OCI-LY7 (cell line): ENCODE measurements around the gene RPA1. TPM values are rescaled to one million over a fixed set of nuclear protein-coding genes. Genes with fewer than 3 reads are reported as not detected.

ENCODE experiments used
- BruUV-seq: library from RNA; stranded (reverse); fragments of 400-500 nt; replicated peaks from 2 replicates; lab custom pipeline; 2021; lab: Mats Ljungman, UMichigan
- CTCF ChIA-PET: fragments of 300-600 bp; sonication (Branson Sonifier 250); formaldehyde crosslinking; loops from one replicate; lab custom pipeline; 2022; ENCODE audit warnings: antibody characterized with exemption; ENCODE audit not compliant: unreplicated experiment; lab: Charles Lee
- POLR2A ChIA-PET: fragments of 300-600 bp; sonication (Branson Sonifier 250); formaldehyde crosslinking; loops from one replicate; lab custom pipeline; 2022; ENCODE audit warnings: antibody characterized with exemption; lab: Charles Lee
- DNase-seq: peaks from one replicate; pipeline ENCODE4 v3.0.0-alpha.2; 2015; ENCODE audit warnings: low spot score
- H2AFZ ChIP-seq: fragments of 200-600 bp; sonication (generic), shearing (Covaris generic); 2 replicates; pipeline ENCODE4 v1.6.1; 2014; ENCODE audit warnings: mild to moderate bottlenecking, antibody characterized with exemption, low read length, moderate library complexity
- H3K27ac ChIP-seq: fragments of 200-600 bp; sonication (generic); 2 replicates; pipeline ENCODE4 v1.5.1; 2014; ENCODE audit warnings: mixed run types, low read depth, mild to moderate bottlenecking, moderate library complexity, low read length, inconsistent platforms; ENCODE audit not compliant: poor library complexity, severe bottlenecking
- H3K36me3 ChIP-seq: fragments of 200-600 bp; sonication (generic); 2 replicates; pipeline ENCODE4 v1.6.1; 2014; ENCODE audit warnings: mild to moderate bottlenecking, antibody characterized with exemption, low read length, moderate library complexity, mixed read lengths; ENCODE audit not compliant: insufficient read depth
- H3K4me1 ChIP-seq: fragments of 200-600 bp; sonication (generic); 2 replicates; pipeline ENCODE4 v1.5.1; 2014; ENCODE audit warnings: mild to moderate bottlenecking, low read length; ENCODE audit not compliant: insufficient read depth, poor library complexity, severe bottlenecking
- H3K4me2 ChIP-seq: fragments of 200-600 bp; sonication (generic); 2 replicates; pipeline ENCODE4 v1.6.1; 2014; ENCODE audit warnings: mild to moderate bottlenecking, low read length
- H3K4me3 ChIP-seq: fragments of 200-600 bp; sonication (generic); 2 replicates; pipeline ENCODE4 v1.5.1; 2014; ENCODE audit warnings: mild to moderate bottlenecking, low read depth, low read length; ENCODE audit not compliant: poor library complexity, severe bottlenecking
- H3K79me2 ChIP-seq: fragments of 200-600 bp; sonication (generic); 2 replicates; pipeline ENCODE4 v1.6.1; 2016; ENCODE audit warnings: low read depth, mild to moderate bottlenecking, low read length, moderate library complexity, mixed read lengths; ENCODE audit not compliant: insufficient read depth
- H3K9me2 ChIP-seq: fragments of 200-600 bp; sonication (generic); 2 replicates; pipeline ENCODE4 v1.6.1; 2016; ENCODE audit warnings: mild to moderate bottlenecking, low read length, mixed read lengths; ENCODE audit not compliant: insufficient read depth
- H3K9me3 ChIP-seq: fragments of 200-600 bp; sonication (generic); 2 replicates; pipeline ENCODE4 v1.6.1; 2014; ENCODE audit warnings: mild to moderate bottlenecking, mixed run types, low read length, mixed read lengths
- H4K20me1 ChIP-seq: fragments of 200-600 bp; sonication (generic); 2 replicates; pipeline ENCODE4 v1.6.1; 2014; ENCODE audit warnings: mild to moderate bottlenecking, antibody characterized with exemption, low read length, moderate library complexity, mixed read lengths; ENCODE audit not compliant: insufficient read depth
- EZH2phosphoT487 ChIP-seq: fragments of 200-600 bp; sonication (generic); IDR thresholded peaks from 2 replicates; pipeline ENCODE4 v1.6.1; 2018; ENCODE audit warnings: low read depth, borderline replicate concordance, mild to moderate bottlenecking, mixed run types, antibody characterized with exemption, low read length, moderate library complexity, mixed read lengths
- intact Hi-C: fragments of 100-400 bp; cut with micrococcal nuclease; formaldehyde crosslinking; loops from one replicate; pipeline ENCODE4 v1.10.0; 2022; ENCODE audit not compliant: unreplicated experiment
- total RNA-seq, 2 experiments: library from RNA; depleted of rRNA in 1 of 2; stranded (reverse); fragments of >200 nt in 1 of 2; shearing (Covaris generic) in 1 of 2; gene quantifications; 2 replicates each; pipeline ENCODE4 v1.2.3, GENCODE V29; 2014 to 2022
- TF ChIP-seq, protein P1 (sequence below): fragments of 200-600 bp; sonication (generic); conservative IDR thresholded peaks from 2 replicates; pipeline ENCODE4 v1.5.1; 2014; ENCODE audit warnings: mild to moderate bottlenecking, antibody characterized with exemption, low read length, moderate library complexity, mixed read lengths

Gene RPA1
- total RNA-seq, 2 experiments from 2014 or later: 55.5 to 184 TPM

DNA sequence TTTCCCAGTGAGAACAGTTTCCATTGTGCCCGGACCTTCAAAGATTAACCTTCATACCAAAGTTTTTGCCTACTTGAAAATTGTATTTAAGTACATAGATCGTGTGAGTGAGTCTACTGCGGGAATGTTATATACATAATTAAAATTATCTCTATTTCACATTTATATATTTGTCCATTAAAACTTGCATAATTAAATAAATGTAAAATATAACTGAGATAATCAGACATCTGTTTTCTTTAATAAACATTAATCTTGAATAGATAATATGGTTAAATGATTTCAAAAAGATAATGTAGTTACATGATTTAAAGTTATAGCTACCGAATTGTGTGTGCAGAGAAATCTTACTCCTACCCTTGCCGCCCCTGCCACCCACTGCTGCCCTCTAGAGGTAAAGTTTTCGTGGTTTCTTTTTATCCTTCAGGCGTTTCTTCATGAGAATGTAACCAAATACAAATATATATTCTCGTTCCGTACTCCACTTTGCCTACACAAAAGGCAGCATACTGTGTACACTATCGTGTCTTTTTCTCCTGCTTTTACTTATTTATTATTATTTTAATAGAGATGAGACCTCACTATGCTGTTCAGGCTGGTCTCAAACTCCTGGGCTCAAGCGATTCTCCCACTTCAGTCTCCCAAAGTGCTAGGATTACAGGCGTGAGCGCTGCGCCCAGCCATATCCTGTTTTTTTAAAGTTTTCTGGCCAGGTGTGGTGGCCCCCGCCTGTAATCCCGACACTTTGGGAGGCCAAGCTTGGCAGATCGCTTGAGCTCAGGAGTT is 35.6 kb downstream of the RPA1 start:
- ChIA-PET POLR2A (no interaction called here), CTCF (interaction anchor here (1.1 kb wide), 1 partner anchor 149 kb away, joined by 4 read pairs; no protein-coding TSS in a partner anchor)
- no peaks in the 10 kb centered on the region for H3K9me3 ChIP-seq
- H3K79me2 ChIP-seq: no peaks in the 10 kb centered on the region
- no peak overlapping the region for H2AFZ ChIP-seq
- H3K4me2 ChIP-seq: no peak overlapping the region
- H3K4me1 ChIP-seq: no peaks in the 10 kb centered on the region
- no peak overlapping the region for H3K4me3 ChIP-seq
- no TSS peak for BruUV-seq
- no peak overlapping the region for H3K27ac ChIP-seq
- no peaks in the 10 kb centered on the region for H3K9me2 ChIP-seq
- intact Hi-C loops: loop anchor here (2.0 kb wide), 1 partner anchor 145 kb away; no protein-coding TSS in a partner anchor
- H4K20me1 ChIP-seq: no peaks in the 10 kb centered on the region
- DNase-seq: peak; percentile 56
- peaks cover 38% of the 10 kb centered on the region; the same call in 1 of the 2 replicates for H3K36me3 ChIP-seq
- TF ChIP-seq, protein P1, sequence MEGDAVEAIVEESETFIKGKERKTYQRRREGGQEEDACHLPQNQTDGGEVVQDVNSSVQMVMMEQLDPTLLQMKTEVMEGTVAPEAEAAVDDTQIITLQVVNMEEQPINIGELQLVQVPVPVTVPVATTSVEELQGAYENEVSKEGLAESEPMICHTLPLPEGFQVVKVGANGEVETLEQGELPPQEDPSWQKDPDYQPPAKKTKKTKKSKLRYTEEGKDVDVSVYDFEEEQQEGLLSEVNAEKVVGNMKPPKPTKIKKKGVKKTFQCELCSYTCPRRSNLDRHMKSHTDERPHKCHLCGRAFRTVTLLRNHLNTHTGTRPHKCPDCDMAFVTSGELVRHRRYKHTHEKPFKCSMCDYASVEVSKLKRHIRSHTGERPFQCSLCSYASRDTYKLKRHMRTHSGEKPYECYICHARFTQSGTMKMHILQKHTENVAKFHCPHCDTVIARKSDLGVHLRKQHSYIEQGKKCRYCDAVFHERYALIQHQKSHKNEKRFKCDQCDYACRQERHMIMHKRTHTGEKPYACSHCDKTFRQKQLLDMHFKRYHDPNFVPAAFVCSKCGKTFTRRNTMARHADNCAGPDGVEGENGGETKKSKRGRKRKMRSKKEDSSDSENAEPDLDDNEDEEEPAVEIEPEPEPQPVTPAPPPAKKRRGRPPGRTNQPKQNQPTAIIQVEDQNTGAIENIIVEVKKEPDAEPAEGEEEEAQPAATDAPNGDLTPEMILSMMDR: peak; percentile 89
- TF ChIP-seq EZH2phosphoT487: no peak

DNA sequence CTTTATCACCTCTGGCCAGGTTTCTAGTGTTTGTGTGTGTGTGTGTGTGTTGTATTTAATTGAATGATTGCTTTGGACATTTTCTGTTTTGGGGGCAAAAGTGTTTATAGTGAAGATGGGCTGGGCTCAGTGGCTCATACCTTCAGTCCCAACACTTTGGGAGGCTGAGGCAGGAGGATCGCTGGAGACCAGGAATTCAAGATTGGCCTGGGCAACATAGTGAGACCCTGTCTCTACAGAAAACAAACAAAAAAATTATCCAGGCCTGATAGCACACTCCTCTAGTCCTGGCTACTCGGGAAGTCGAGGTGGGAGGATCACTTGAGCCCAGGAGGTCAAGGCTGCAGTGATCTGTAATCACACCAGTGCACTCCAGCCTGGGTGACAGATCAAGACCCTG is 37.5 kb downstream of the RPA1 start:
- CTCF ChIA-PET: no interaction called here
- TF ChIP-seq, protein P1: no peak
- no peak for TF ChIP-seq EZH2phosphoT487
- Histone ChIP-seq H4K20me1 (no peaks in the 10 kb centered on the region), H3K9me2 (no peaks in the 10 kb centered on the region), H3K4me1 (no peaks in the 10 kb centered on the region), H3K4me3 (no peak overlapping the region), H3K9me3 (no peaks in the 10 kb centered on the region), H3K36me3 (peaks cover 45% of the 10 kb centered on the region; the same call in 1 of the 2 replicates), H3K79me2 (no peaks in the 10 kb centered on the region), H2AFZ (no peak overlapping the region), H3K27ac (no peak overlapping the region), H3K4me2 (no peak overlapping the region)
- POLR2A ChIA-PET: no interaction called here
- intact Hi-C loops: no loop called here
- BruUV-seq: no TSS peak
- no peak for DNase-seq

DNA sequence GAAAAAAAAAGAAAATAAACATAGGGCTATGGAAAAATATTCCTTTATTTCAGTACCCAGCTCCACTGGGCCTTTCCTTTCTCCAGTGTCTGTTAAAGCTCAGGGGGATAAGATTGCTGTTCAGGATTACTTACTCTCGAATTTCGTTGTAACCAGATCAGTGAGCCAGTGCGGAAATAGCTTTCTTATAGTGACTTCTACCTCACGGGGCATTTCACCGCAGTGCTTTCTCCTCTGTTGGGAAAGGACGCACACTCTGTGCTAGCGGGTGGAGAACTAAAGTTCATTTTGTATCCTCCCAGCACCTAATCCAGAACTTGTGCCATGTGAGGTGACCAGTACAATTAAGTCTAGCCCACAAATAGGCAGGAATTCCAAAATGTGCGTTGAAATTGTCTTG is 38.3 kb downstream of the RPA1 start:
- POLR2A ChIA-PET: no interaction called here
- CTCF ChIA-PET: no interaction called here
- no peaks in the 10 kb centered on the region for H3K9me2 ChIP-seq
- no peak overlapping the region for H3K4me3 ChIP-seq
- BruUV-seq: no TSS peak
- DNase-seq: no peak
- H3K27ac ChIP-seq: no peak overlapping the region
- no peaks in the 10 kb centered on the region for H3K79me2 ChIP-seq
- no peak overlapping the region for H2AFZ ChIP-seq
- TF ChIP-seq, protein P1: no peak
- TF ChIP-seq EZH2phosphoT487: no peak
- no peaks in the 10 kb centered on the region for H3K4me1 ChIP-seq
- H3K9me3 ChIP-seq: no peaks in the 10 kb centered on the region
- H4K20me1 ChIP-seq: no peaks in the 10 kb centered on the region
- no peak overlapping the region for H3K4me2 ChIP-seq
- intact Hi-C loops: no loop called here
- H3K36me3 ChIP-seq: peaks cover 53% of the 10 kb centered on the region
